Measurements from ENCODE around the gene CEP78. TPM values are rescaled to one million over a fixed set of nuclear protein-coding genes. Genes with fewer than 3 reads are reported as not detected.

Gene CEP78
- total and polyA plus RNA-seq, 7 donors, result 2.4 to 14.0 (median 9.0) TPM

- no peak overlapping the region for H3K27ac ChIP-seq
- H3K27me3 ChIP-seq, result no peaks in the 10 kb centered on the region
- DNase-seq, result no peak
- H3K4me1 ChIP-seq, result peaks cover 0 to 10% (median 9%) of the 10 kb centered on the region in 4 donors
- no peak for TF ChIP-seq POLR2AphosphoS5 (IDR thresholded peaks at IDR 0.05)
- TF ChIP-seq EP300 (IDR thresholded peaks at IDR 0.05), result no peak
- TF ChIP-seq, protein P1, sequence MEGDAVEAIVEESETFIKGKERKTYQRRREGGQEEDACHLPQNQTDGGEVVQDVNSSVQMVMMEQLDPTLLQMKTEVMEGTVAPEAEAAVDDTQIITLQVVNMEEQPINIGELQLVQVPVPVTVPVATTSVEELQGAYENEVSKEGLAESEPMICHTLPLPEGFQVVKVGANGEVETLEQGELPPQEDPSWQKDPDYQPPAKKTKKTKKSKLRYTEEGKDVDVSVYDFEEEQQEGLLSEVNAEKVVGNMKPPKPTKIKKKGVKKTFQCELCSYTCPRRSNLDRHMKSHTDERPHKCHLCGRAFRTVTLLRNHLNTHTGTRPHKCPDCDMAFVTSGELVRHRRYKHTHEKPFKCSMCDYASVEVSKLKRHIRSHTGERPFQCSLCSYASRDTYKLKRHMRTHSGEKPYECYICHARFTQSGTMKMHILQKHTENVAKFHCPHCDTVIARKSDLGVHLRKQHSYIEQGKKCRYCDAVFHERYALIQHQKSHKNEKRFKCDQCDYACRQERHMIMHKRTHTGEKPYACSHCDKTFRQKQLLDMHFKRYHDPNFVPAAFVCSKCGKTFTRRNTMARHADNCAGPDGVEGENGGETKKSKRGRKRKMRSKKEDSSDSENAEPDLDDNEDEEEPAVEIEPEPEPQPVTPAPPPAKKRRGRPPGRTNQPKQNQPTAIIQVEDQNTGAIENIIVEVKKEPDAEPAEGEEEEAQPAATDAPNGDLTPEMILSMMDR (IDR thresholded peaks at IDR 0.05), result no peak
- no peak for TF ChIP-seq POLR2A (IDR thresholded peaks at IDR 0.05)
- intact Hi-C loops (cut with DNase I), result no loop called here
- no peaks in the 10 kb centered on the region for H3K36me3 ChIP-seq
- no peaks in the 10 kb centered on the region for H3K9me3 ChIP-seq
- no peak overlapping the region for H3K4me3 ChIP-seq
Measured at GRCh38 chr9:78286125-78286524, 50.2 kb downstream of the CEP78 start.

DNA sequence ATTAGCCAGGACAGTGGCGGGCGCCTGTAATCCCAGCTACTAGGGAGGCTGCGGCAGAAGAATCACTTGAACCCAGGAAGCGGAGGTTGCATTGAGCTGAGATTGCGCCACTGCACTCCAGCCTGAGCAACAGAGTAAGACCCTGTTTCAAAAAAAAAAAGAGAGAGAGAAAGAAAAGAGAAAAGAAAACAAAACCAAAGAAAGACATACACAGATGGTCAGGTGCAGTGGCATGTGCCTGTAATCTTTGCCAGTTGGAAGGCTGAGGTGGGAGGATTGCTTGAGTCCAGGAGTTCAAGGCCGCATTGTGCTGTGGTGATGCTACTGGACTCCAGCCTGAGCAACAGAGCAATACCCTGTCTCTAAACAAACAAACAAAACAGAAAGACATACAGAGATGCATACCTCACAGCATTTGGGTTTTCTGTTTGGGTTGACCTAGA lies 51.1 kb downstream of the CEP78 start:
- WGBS, 2 donors, result 97 to 98% methylated on average over 6 of the region's 6 CpGs
- TF ChIP-seq POLR2A (IDR thresholded peaks at IDR 0.05), result no peak
- no peak for TF ChIP-seq EP300 (IDR thresholded peaks at IDR 0.05)
- no peak for TF ChIP-seq POLR2AphosphoS5 (IDR thresholded peaks at IDR 0.05)
- TF ChIP-seq, protein P1 (IDR thresholded peaks at IDR 0.05), result no peak
- intact Hi-C loops (cut with DNase I), result no loop called here
- Histone ChIP-seq H3K4me1 (peaks cover 0 to 2% (median under 1%) of the 10 kb centered on the region in 4 donors), H3K36me3 (no peaks in the 10 kb centered on the region), H3K4me3 (no peak overlapping the region), H3K27ac (no peak overlapping the region), H3K27me3 (no peaks in the 10 kb centered on the region), H3K9me3 (no peaks in the 10 kb centered on the region)
- DNase-seq, result no peak

DNA sequence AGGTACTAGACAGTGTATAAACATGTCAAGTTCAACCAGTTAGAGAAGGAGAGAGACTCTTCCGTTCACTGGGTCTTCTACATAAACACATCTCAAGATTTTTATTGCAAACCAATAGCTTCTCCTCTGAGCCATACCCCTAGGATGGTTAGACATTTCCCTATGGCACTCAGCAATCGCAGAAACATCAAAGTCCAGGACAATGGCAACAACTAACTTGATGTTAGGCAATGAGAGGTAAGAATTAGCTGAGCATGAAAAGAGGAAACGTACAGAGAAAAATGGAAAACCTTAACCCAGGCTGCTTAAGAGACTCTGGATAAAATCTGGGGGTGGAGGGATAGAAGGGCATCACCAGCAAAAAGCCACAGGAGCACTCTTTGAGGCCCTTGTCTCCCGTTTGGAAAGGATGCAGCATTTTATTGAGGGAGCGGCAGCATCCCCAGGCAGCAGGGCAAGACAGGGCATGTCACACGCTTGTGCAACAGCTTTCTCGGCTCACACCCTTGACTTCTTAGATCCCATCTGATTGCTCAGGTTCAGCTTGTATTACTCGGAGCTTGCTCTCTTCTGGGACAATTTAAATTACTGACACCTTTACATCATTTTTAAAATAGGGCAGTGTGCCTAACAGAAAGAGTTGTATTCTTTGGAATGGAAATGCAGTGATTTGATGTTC lies 52.5 kb downstream of the CEP78 start:
- H3K4me3 ChIP-seq, result no peak overlapping the region
- DNase-seq, result no peak
- H3K9me3 ChIP-seq, result no peaks in the 10 kb centered on the region
- WGBS, 2 donors, result 60 to 84% methylated on average over 8 of the region's 8 CpGs
- no peak overlapping the region for H3K27ac ChIP-seq
- intact Hi-C loops (cut with DNase I), result no loop called here
- TF ChIP-seq EP300 (IDR thresholded peaks at IDR 0.05) (no peak), POLR2A (IDR thresholded peaks at IDR 0.05) (no peak), POLR2AphosphoS5 (IDR thresholded peaks at IDR 0.05) (no peak)
- TF ChIP-seq, protein P1 (IDR thresholded peaks at IDR 0.05), result no peak
- no peaks in the 10 kb centered on the region for H3K4me1 ChIP-seq
- H3K27me3 ChIP-seq, result no peaks in the 10 kb centered on the region
- no peaks in the 10 kb centered on the region for H3K36me3 ChIP-seq

DNA sequence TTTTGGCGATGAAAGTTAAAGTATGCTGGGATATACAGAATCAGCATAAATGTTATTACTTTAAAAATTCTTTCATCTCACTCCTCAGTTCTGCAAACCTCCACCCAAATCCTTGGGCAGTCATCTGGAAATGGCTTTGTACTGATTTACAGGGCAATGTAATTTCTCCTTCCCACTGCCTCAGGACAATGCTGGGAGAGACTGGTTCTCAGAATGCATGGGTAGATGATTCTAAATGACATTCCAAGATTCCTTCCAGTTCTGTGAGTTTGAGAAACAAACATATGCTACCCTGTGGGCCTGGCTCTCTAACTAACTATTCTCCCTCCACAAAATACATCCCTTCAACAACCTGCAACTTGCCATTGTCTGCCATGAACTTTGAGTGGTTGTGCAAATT lies 53.6 kb downstream of the CEP78 start:
- Histone ChIP-seq H3K27me3 (no peaks in the 10 kb centered on the region), H3K9me3 (no peaks in the 10 kb centered on the region), H3K4me3 (no peak overlapping the region), H3K27ac (no peak overlapping the region), H3K4me1 (no peaks in the 10 kb centered on the region), H3K36me3 (no peaks in the 10 kb centered on the region)
- 96 to 100% methylated on average over 1 of the region's 1 CpG for WGBS, 2 donors
- intact Hi-C loops (cut with DNase I), result no loop called here
- TF ChIP-seq, protein P1 (IDR thresholded peaks at IDR 0.05), result no peak
- TF ChIP-seq POLR2AphosphoS5 (IDR thresholded peaks at IDR 0.05), result no peak
- TF ChIP-seq EP300 (IDR thresholded peaks at IDR 0.05), result no peak
- no peak for TF ChIP-seq POLR2A (IDR thresholded peaks at IDR 0.05)
- no peak for DNase-seq
